ENCODE measurements around the gene RSRP1. TPM values are rescaled to one million over a fixed set of nuclear protein-coding genes. Genes with fewer than 3 reads are reported as not detected.
A peak's percentile ranks its signal among the peaks of the same experiment; 100 is the strongest.

The RSRP1 gene
- total RNA-seq, 2 donors from 2014 or later = 483 to 509 TPM

DNA sequence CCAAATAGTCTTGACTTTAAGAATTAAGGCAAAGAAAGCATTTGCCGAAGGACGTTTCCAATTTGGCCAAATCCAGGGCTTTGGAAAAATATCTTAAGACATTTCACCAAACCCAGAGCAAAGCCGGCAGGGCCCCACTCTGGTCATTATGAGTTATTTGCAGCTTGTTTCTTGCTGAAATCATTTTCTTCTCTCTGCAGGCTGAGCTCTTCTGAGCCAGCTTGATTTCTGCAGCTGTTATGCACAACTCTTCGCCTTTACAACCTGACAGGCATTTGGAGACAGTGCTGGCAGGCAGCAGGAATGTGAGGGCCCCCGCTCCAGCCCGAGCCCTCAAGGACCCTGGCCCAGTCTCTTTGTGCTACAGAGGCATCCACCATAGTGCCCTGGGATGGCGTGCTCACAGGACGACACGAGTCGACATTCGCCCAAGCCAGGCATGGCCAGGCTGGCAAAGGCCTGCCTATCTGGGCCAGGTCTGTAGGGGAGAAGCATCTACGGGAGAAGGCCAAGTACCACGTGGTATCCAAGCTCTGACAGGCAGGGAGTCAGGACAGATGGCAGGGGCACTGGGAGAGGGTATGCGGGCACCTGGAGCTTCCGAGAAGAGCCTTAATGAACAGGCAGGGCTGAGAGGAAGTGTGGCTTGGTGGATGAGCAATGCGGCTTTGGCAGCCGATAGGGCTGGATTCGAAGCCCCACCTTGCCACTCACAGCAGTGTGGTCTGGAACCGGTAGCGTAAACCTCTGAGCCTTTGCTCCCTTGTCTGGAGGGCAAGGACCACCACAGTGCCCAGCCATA, 47.2 kb downstream of the RSRP1 start:
- DNase-seq = no peak
- Mint-ChIP-seq H3K4me3 (no peak overlapping the region), H3K27me3 (peaks cover 23% of the 10 kb centered on the region), H3K4me1 (peaks cover 14% of the 10 kb centered on the region), H3K27ac (no peak overlapping the region), H3K36me3 (ENCODE audit: low read depth) (no peaks in the 10 kb centered on the region)
- ATAC-seq = no peak
- H3K9me3 ChIP-seq (ENCODE audit: control insufficient read depth, low read length, poor library complexity, severe bottlenecking) = no peaks in the 10 kb centered on the region

DNA sequence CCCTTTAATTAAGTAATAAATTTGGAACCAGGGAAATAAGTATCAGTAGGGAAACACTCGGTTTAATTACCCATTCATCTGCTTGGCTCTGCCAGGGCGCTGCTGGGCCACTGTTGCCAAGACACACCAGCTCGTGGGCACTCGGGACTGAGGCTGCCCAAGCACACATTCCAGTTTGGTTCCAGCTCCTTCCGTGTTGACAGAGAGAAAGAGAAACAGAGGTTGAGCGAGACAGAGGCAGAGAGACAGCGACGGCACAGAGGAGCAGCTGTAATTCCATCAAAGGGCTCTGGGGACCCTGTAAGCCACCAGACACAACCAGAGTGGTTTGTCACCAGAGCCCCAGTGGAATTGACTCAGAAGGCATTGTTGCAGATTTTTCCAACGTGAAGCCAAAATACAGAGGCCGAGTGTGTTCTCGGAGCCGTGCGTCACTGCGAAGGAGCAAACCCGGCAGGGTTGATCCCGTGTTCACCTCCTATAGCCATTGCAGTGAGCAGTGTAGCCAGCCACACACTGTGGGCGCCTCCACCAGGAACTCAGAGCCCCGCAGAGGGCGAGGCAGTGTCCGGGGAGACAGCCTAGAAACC, 48.5 kb downstream of the RSRP1 start:
- H3K9me3 ChIP-seq (ENCODE audit: control insufficient read depth, low read length, poor library complexity, severe bottlenecking) = no peaks in the 10 kb centered on the region
- Mint-ChIP-seq H3K27ac (peak overlapping the region; percentile 68), H3K27me3 (peaks cover 34% of the 10 kb centered on the region), H3K36me3 (ENCODE audit: low read depth) (peaks cover 5% of the 10 kb centered on the region), H3K4me1 (peaks cover 19% of the 10 kb centered on the region), H3K4me3 (no peak overlapping the region)
- no peak for DNase-seq
- no peak for ATAC-seq

GRCh38 chr1:25197982-25198662, 49.1 kb downstream of the RSRP1 start:
- ATAC-seq (no peak), DNase-seq (no peak)
- Mint-ChIP-seq H3K4me1 (peaks cover 21% of the 10 kb centered on the region), H3K27ac (peak overlapping the region; percentile 68), H3K36me3 (ENCODE audit: low read depth) (peaks cover 8% of the 10 kb centered on the region), H3K27me3 (peaks cover 40% of the 10 kb centered on the region), H3K4me3 (no peak overlapping the region)
- no peaks in the 10 kb centered on the region for H3K9me3 ChIP-seq (ENCODE audit: control insufficient read depth, low read length, poor library complexity, severe bottlenecking)

GRCh38 chr1:25197235-25197975, 49.8 kb downstream of the RSRP1 start:
- DNase-seq = no peak
- peak overlapping the region; percentile 68 for H3K27ac Mint-ChIP-seq

DNA sequence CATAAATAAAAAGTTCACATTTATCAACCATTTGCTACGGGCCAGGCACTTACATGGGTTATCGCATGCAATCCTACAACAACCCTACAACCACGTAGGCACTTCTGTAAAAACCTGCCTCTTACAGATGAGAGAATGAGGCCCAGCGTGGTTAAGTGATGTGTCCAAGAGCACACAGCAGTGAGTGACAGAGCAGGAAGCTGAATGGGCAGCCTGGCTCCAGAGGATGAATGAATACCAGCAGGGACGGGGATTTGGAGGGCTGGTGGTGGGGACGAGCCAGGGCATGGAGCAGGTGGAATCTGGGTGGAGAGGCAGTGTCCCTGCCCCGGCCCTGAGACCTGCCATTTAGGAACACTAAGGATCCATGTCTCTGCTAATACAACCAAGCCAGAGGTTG, 50.4 kb downstream of the RSRP1 start:
- ATAC-seq = no peak
- Mint-ChIP-seq H3K27me3 (peaks cover 40% of the 10 kb centered on the region), H3K27ac (no peak overlapping the region), H3K4me1 (peaks cover 21% of the 10 kb centered on the region), H3K36me3 (ENCODE audit: low read depth) (peaks cover 8% of the 10 kb centered on the region), H3K4me3 (no peak overlapping the region)
- no peak for DNase-seq
- H3K9me3 ChIP-seq (ENCODE audit: control insufficient read depth, low read length, poor library complexity, severe bottlenecking) = no peaks in the 10 kb centered on the region

More at GRCh38 chr1:25197235-25197975, 49.8 kb downstream of the RSRP1 start:
- no peaks in the 10 kb centered on the region for H3K9me3 ChIP-seq (ENCODE audit: control insufficient read depth, low read length, poor library complexity, severe bottlenecking)
- peaks cover 21% of the 10 kb centered on the region for H3K4me1 Mint-ChIP-seq
- no peak for ATAC-seq
- H3K36me3 Mint-ChIP-seq (ENCODE audit: low read depth) = peaks cover 8% of the 10 kb centered on the region
- no peak overlapping the region for H3K4me3 Mint-ChIP-seq
- H3K27me3 Mint-ChIP-seq = peaks cover 40% of the 10 kb centered on the region

GRCh38 chr1:25195835-25196234, 51.4 kb downstream of the RSRP1 start:
- Mint-ChIP-seq H3K4me3 (no peak overlapping the region), H3K36me3 (ENCODE audit: low read depth) (peaks cover 8% of the 10 kb centered on the region), H3K27me3 (peaks cover 34% of the 10 kb centered on the region), H3K4me1 (peaks cover 17% of the 10 kb centered on the region), H3K27ac (peak overlapping the region; percentile 29)
- H3K9me3 ChIP-seq (ENCODE audit: control insufficient read depth, low read length, poor library complexity, severe bottlenecking) = no peaks in the 10 kb centered on the region
- no peak for DNase-seq
- no peak for ATAC-seq

- peaks cover 19% of the 10 kb centered on the region for H3K4me1 Mint-ChIP-seq
- H3K27ac Mint-ChIP-seq = no peak overlapping the region
- H3K9me3 ChIP-seq (ENCODE audit: control insufficient read depth, low read length, poor library complexity, severe bottlenecking) = no peaks in the 10 kb centered on the region
- H3K36me3 Mint-ChIP-seq (ENCODE audit: low read depth) = peaks cover 8% of the 10 kb centered on the region
- H3K4me3 Mint-ChIP-seq = no peak overlapping the region
- ATAC-seq = no peak
- no peak for DNase-seq
- peaks cover 35% of the 10 kb centered on the region for H3K27me3 Mint-ChIP-seq
Measured at GRCh38 chr1:25194572-25195020, 52.7 kb downstream of the RSRP1 start.

GRCh38 chr1:25194054-25194453, 53.2 kb downstream of the RSRP1 start:
- DNase-seq (no peak), ATAC-seq (no peak)
- Mint-ChIP-seq H3K4me1 (peaks cover 19% of the 10 kb centered on the region), H3K36me3 (ENCODE audit: low read depth) (peaks cover 8% of the 10 kb centered on the region), H3K27me3 (peaks cover 35% of the 10 kb centered on the region), H3K27ac (peak overlapping the region; percentile 57), H3K4me3 (peak overlapping the region; percentile 41)
- no peaks in the 10 kb centered on the region for H3K9me3 ChIP-seq (ENCODE audit: control insufficient read depth, low read length, poor library complexity, severe bottlenecking)

DNA sequence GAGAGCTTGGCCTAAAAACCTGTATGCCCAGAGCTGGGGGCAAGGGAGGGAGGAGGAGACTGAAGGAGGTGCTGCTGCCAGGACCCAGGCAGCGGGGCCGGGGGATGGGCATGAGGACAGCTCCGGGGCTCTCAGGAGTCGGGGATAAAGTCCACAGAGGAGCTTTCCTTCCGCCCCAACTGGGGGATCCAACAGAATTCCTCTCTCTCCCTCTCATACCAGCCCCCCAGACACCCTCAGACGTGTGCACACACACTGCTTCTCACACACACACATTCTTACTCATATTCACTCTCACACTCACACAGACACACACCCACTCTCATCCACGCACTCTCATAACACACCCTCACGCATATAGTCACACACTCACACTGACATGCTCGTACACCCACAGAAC, 54.0 kb downstream of the RSRP1 start:
- peaks cover 14% of the 10 kb centered on the region for H3K4me1 Mint-ChIP-seq
- no peak for DNase-seq
- no peaks in the 10 kb centered on the region for H3K9me3 ChIP-seq (ENCODE audit: control insufficient read depth, low read length, poor library complexity, severe bottlenecking)
- H3K4me3 Mint-ChIP-seq = no peak overlapping the region
- peaks cover 8% of the 10 kb centered on the region for H3K36me3 Mint-ChIP-seq (ENCODE audit: low read depth)
- H3K27me3 Mint-ChIP-seq = peaks cover 30% of the 10 kb centered on the region
- ATAC-seq = no peak
- no peak overlapping the region for H3K27ac Mint-ChIP-seq

Other genes starting within 250 kb of the RSRP1 start
- 10 to 100 TPM; 61.5 to 80.6 TPM for gene SYF2, start 15.0 kb downstream of the RSRP1 start, total RNA-seq
- 1 to 10 TPM in 1 of 2 donors, under 1 TPM in 1; 0.20 to 5.0 TPM for gene RHD, start 25.1 kb upstream of the RSRP1 start, total RNA-seq
- gene TMEM50A, start 90.9 kb upstream of the RSRP1 start, total RNA-seq = 100 to 1,000 TPM in 1 of 2 donors, 10 to 100 TPM in 1; 99.8 to 144 TPM
- not detected for gene RHCE, start 173.4 kb upstream of the RSRP1 start, total RNA-seq
- 10 to 100 TPM; 16.3 to 21.6 TPM for gene MACO1, start 183.4 kb upstream of the RSRP1 start, total RNA-seq